Peyer's patch (tissue), 4 donors: ENCODE data around the gene GBE1. TPM values are rescaled to one million over a fixed set of nuclear protein-coding genes. Genes with fewer than 3 reads are reported as not detected.
"Not testable (repeated sequence)": the region's sequence is repeated elsewhere in the genome, so short reads cannot be mapped to it uniquely, and the experiment has no call there.

Experiments used
- DNase-seq, 3 donors: peaks; one replicate each; pipeline ENCODE4 v3.0.0-alpha.2; 2017 to 2019
- H3K27ac ChIP-seq, 4 donors: fragments of 200-600 bp; sonication (generic); one replicate each; pipeline ENCODE4 v1.5.1; 2016 to 2019
- H3K27me3 ChIP-seq, 2 donors: fragments of 200-600 bp; sonication (generic); one replicate each; pipeline ENCODE4 v1.5.1; 2019
- H3K36me3 ChIP-seq, 3 donors: fragments of 200-600 bp; sonication (generic); one replicate each; pipeline ENCODE4 v1.5.1; 2016 to 2019
- H3K4me1 ChIP-seq, 4 donors: fragments of 200-600 bp; sonication (generic); one replicate each; pipeline ENCODE4 v1.5.1; 2016 to 2019
- H3K4me3 ChIP-seq, 4 donors: fragments of 200-600 bp; sonication (generic); 1 replicate in 3 of 4; 2 replicates in 1 of 4; pipeline ENCODE4 v1.5.1; 2016 to 2019; ENCODE audit warnings: mild to moderate bottlenecking in 1 of 4
- H3K9me3 ChIP-seq, 4 donors: fragments of 200-600 bp; sonication (generic); one replicate each; pipeline ENCODE4 v1.5.1; 2016 to 2019; ENCODE audit warnings: mild to moderate bottlenecking in 1 of 4
- POLR2A ChIP-seq, 2 donors: fragments of 450-650 bp; IDR thresholded peaks; one replicate each; pipeline ENCODE4 v1.5.1; 2017; ENCODE audit warnings: antibody characterized with exemption in 2 of 2, mild to moderate bottlenecking in 2 of 2, moderate library complexity in 2 of 2
- total RNA-seq, 4 donors: library from RNA; depleted of rRNA; stranded (reverse); fragments of >200 nt; gene quantifications; one replicate each; pipeline ENCODE4 v1.1.0, GENCODE V29; 2016
- TF ChIP-seq, protein P1 (sequence below), 6 experiments: fragments of 450-650 bp in 4 of 6; fragments of 200-600 bp in 2 of 6; sonication (generic) in 1 of 6; IDR thresholded peaks; one replicate each; pipeline ENCODE4 v1.5.1; 2017 to 2019; ENCODE audit warnings: antibody characterized with exemption in 6 of 6, mild to moderate bottlenecking in 3 of 6, moderate library complexity in 1 of 6

Gene GBE1
- total RNA-seq, 4 donors from 2014 or later = 15.5 to 31.4 (median 20.0) TPM

- no peaks in the 10 kb centered on the region for H3K27me3 ChIP-seq
- no peaks in the 10 kb centered on the region for H3K4me1 ChIP-seq
- no peaks in the 10 kb centered on the region for H3K36me3 ChIP-seq
- H3K4me3 ChIP-seq = no peak overlapping the region
- no peak overlapping the region for H3K27ac ChIP-seq
- no peaks in the 10 kb centered on the region for H3K9me3 ChIP-seq
- TF ChIP-seq, protein P1, sequence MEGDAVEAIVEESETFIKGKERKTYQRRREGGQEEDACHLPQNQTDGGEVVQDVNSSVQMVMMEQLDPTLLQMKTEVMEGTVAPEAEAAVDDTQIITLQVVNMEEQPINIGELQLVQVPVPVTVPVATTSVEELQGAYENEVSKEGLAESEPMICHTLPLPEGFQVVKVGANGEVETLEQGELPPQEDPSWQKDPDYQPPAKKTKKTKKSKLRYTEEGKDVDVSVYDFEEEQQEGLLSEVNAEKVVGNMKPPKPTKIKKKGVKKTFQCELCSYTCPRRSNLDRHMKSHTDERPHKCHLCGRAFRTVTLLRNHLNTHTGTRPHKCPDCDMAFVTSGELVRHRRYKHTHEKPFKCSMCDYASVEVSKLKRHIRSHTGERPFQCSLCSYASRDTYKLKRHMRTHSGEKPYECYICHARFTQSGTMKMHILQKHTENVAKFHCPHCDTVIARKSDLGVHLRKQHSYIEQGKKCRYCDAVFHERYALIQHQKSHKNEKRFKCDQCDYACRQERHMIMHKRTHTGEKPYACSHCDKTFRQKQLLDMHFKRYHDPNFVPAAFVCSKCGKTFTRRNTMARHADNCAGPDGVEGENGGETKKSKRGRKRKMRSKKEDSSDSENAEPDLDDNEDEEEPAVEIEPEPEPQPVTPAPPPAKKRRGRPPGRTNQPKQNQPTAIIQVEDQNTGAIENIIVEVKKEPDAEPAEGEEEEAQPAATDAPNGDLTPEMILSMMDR (IDR thresholded peaks at IDR 0.05) = no peak
- no peak for TF ChIP-seq POLR2A (IDR thresholded peaks at IDR 0.05)
- no peak for DNase-seq
Measured at GRCh38 chr3:81752604-81753003, 8.8 kb downstream of the GBE1 start.

DNA sequence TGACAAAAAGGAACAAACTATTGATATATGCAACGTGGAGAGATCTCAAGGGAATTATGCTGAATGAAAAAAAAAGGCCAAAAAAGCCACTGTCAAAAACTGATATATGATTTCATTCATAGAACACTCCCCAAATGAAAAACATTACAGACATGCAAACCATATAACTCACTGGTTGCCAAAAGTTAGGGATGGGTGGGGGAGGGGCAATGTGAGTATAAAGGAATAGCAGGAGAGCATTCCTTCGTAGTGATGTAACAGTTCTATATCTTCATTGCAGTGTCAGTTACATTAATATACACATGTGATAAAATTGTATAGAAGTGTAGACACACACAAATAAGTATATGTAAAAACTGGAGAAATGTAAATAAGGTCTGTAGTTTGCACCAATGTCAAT lies 12.2 kb downstream of the GBE1 start:
- TF ChIP-seq, protein P1 (IDR thresholded peaks at IDR 0.05) = no peak
- TF ChIP-seq POLR2A (IDR thresholded peaks at IDR 0.05) = no peak
- DNase-seq = no peak
- H3K4me1 ChIP-seq = peaks cover 0 to 4% (median 0%) of the 10 kb centered on the region in 4 donors
- H3K27ac ChIP-seq = no peak overlapping the region
- H3K4me3 ChIP-seq = no peak overlapping the region
- no peaks in the 10 kb centered on the region for H3K9me3 ChIP-seq
- H3K36me3 ChIP-seq = no peaks in the 10 kb centered on the region
- no peaks in the 10 kb centered on the region for H3K27me3 ChIP-seq

DNA sequence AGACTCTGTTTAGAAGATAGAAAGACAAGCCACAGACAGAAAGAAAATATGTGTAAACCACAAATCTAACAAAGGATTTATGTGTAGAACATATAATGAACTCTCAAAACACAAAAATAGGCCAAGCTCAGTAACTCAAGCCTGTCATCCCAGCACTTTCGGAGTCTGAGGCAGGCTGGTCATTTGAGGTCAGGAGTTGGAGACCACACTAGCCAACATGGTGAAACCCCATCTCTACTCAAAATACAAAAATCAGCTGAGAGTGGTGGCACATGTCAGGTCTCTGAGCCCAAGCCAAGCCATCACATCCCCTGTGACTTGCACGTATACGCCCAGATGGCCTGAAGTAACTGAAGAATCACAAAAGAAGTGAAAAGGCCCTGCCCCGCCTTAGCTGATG lies 14.2 kb downstream of the GBE1 start:
- not testable (repeated sequence) for H3K4me3 ChIP-seq, H3K9me3 ChIP-seq, DNase-seq, H3K27me3 ChIP-seq, H3K4me1 ChIP-seq, H3K36me3 ChIP-seq, H3K27ac ChIP-seq

DNA sequence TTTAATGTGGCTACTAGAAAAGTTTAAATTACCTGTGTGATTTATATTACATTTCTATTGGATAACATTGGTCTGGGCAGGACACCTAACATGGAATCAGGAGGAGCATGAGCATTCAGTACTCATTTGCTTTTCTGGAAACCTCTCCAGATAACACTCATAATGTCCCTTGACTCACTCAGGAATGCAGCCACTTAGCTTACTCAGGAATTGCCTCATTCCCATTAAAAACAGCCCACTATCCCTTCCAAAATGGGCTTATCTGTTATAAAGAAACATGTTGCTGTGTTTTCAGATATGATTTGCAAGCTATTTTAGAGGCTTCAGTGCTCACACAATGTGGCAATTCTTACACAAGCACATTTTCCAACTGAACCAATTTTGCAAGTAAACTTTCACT lies 17.1 kb downstream of the GBE1 start:
- Histone ChIP-seq H3K27me3 (no peaks in the 10 kb centered on the region), H3K36me3 (no peaks in the 10 kb centered on the region), H3K4me3 (no peak overlapping the region), H3K4me1 (peaks cover 0 to 4% (median 0%) of the 10 kb centered on the region in 4 donors), H3K27ac (peak overlapping the region in 3 of 4 donors; percentile 29 to 76 (median 36)), H3K9me3 (no peaks in the 10 kb centered on the region)
- no peak for DNase-seq
- TF ChIP-seq POLR2A (IDR thresholded peaks at IDR 0.05) = no peak
- TF ChIP-seq, protein P1 (IDR thresholded peaks at IDR 0.05) = no peak

GRCh38 chr3:81743096-81744025 lies 18.1 kb downstream of the GBE1 start:
- DNase-seq = no peak
- no peak overlapping the region for H3K4me3 ChIP-seq
- peaks cover 0 to 4% (median 0%) of the 10 kb centered on the region in 4 donors for H3K4me1 ChIP-seq
- H3K27ac ChIP-seq = peak overlapping the region; percentile 28 to 76 (median 32)
- H3K9me3 ChIP-seq = no peaks in the 10 kb centered on the region
- no peaks in the 10 kb centered on the region for H3K27me3 ChIP-seq
- TF ChIP-seq, protein P1 (IDR thresholded peaks at IDR 0.05) = no peak
- TF ChIP-seq POLR2A (IDR thresholded peaks at IDR 0.05) = no peak
- no peaks in the 10 kb centered on the region for H3K36me3 ChIP-seq

GRCh38 chr3:81742581-81742980 lies 18.9 kb downstream of the GBE1 start:
- TF ChIP-seq POLR2A (IDR thresholded peaks at IDR 0.05) = no peak
- TF ChIP-seq, protein P1 (IDR thresholded peaks at IDR 0.05) = no peak
- H3K27me3 ChIP-seq = no peaks in the 10 kb centered on the region
- no peak overlapping the region for H3K4me3 ChIP-seq
- H3K27ac ChIP-seq = peak overlapping the region in 2 of 4 donors; percentile 23 to 76
- H3K4me1 ChIP-seq = peaks cover 0 to 4% (median 0%) of the 10 kb centered on the region in 4 donors
- H3K9me3 ChIP-seq = no peaks in the 10 kb centered on the region
- no peak for DNase-seq
- H3K36me3 ChIP-seq = no peaks in the 10 kb centered on the region
